Stimulated activated CD4-positive, alpha-beta T cell treated with anti-CD3 and anti-CD28 coated beads, TNF-alpha, amount 100 ng/mL, for 48 hours (primary cell): ENCODE measurements around the gene TRIM44.

Experiments
- DNase-seq, 3 donors: peaks; one replicate each; pipeline ENCODE4 v3.0.0-alpha.2; 2020; ENCODE audit warnings: low read depth in 3 of 3

The TRIM44 gene

DNA sequence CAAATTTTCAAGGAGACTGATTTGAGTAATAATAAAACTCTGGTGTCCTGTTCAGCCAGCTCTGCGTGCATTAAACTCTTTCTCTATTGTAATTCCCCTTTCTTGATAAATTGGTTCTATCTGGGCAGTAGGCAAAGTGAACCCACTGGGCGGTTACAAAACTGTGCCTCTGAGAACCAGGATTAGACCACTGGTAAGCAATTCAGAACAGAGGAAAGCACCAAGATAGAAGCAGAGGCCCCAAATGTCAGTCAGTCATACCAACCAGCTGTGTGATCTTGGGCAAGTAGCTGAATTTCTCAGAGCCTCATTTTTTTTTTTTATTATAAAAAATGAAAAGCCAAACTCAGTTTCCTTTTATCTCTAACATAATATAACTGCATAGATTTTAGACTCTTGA, 54.9 kb downstream of the TRIM44 start:
- DNase-seq = no peak

DNA sequence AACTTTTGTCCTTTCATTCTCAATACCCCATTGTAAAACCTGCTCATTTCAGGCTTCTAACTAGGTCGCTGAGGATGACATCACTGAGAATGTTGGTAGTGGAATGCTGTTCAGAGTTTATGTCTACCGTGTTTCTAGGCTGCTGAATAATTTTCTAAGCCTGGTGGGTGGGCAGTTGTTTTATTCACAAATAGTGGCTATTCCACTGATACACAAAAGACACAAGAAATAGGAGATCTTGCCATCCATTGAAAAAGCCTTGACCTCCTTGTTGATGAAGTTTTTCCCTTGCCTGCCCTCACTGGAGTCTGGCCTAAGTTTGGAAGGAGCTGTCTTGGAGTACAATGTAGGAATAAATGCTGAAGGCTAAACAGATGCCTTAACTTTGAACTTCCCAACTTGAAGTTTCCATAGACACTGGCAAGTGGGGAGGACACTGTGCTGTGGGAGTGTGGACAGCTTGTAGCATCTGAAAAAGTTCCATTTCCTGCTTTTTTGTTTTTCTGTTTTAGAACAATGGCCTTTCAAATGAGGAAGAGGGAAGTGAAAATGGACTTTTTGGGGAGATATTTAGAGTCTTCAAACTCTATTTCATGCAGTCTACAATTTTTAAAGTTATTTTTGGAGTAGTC, 59.2 kb downstream of the TRIM44 start:
- DNase-seq = no peak

DNA sequence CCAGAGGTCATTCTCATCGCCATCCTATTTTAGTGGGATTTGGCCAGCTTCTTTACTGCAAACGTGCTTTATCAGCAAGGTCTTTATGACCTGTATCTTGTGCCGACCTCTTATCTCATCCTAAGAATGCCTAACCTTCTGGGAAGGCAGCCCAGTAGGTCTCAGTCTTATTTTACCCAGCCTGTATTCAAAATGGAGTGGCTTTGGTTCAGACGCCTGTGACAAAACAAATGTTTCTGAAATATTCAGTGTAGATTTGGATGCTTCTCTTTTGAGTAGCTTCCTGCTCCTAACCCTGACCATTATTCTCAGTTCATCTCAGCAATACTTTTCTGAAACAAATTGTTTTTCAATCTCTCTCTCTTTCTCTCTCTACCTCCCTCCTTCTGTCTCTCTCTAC, 60.1 kb downstream of the TRIM44 start:
- no peak for DNase-seq

DNA sequence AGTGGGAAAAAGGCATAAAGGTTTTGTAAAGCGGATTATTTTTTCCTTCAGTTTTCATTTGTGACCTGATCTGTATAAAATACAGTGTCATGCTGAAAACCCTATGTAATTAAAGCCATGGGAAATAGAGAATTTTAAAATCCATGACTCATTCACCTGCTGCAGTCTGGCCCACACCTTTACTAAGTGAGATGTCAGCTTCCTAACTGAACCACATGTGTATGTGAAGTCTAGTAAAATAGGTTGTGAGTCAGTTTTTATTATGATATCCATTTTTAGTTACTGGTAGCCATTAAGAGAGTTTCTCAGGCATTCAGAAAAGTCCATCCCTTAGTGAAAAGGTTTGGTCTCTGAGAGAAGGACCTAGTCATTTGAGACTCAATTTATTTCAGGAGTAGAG, 60.9 kb downstream of the TRIM44 start:
- DNase-seq = no peak

GRCh38 chr11:35723913-35724312, 61.3 kb downstream of the TRIM44 start:
- no peak for DNase-seq

GRCh38 chr11:35725885-35726284, 63.3 kb downstream of the TRIM44 start:
- no peak for DNase-seq

GRCh38 chr11:35727140-35727539, 64.6 kb downstream of the TRIM44 start:
- DNase-seq = no peak

- DNase-seq = no peak
Measured at GRCh38 chr11:35730254-35730653, 67.7 kb downstream of the TRIM44 start.

GRCh38 chr11:35734669-35735410, 72.3 kb downstream of the TRIM44 start:
- DNase-seq = no peak

- no peak for DNase-seq
Measured at GRCh38 chr11:35735411-35735810, 72.8 kb downstream of the TRIM44 start.

DNA sequence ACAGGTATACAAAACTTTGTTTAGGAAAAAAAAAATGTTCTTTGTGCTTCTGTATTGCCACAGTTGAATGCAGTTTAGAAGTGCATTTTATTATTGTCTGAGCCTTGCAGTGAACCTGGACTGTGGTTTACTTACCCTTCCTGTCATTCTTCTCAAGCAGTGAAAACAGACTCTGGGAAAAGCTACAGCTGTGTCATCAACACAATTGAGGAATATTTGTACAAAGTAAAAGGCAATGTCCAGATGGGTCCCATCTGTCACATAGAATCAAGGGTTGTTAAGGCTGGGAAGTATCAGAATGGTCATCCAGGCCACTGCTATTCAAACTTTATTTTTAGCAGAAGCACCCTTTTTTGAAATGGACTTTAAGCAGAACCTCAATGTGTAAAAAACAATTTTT, 73.3 kb downstream of the TRIM44 start:
- DNase-seq = no peak

GRCh38 chr11:35736952-35737351, 74.4 kb downstream of the TRIM44 start:
- no peak for DNase-seq

- DNase-seq = no peak
Measured at GRCh38 chr11:35740061-35740799, 77.7 kb downstream of the TRIM44 start.

- no peak for DNase-seq
Measured at GRCh38 chr11:35742707-35743454, 80.3 kb downstream of the TRIM44 start.

DNA sequence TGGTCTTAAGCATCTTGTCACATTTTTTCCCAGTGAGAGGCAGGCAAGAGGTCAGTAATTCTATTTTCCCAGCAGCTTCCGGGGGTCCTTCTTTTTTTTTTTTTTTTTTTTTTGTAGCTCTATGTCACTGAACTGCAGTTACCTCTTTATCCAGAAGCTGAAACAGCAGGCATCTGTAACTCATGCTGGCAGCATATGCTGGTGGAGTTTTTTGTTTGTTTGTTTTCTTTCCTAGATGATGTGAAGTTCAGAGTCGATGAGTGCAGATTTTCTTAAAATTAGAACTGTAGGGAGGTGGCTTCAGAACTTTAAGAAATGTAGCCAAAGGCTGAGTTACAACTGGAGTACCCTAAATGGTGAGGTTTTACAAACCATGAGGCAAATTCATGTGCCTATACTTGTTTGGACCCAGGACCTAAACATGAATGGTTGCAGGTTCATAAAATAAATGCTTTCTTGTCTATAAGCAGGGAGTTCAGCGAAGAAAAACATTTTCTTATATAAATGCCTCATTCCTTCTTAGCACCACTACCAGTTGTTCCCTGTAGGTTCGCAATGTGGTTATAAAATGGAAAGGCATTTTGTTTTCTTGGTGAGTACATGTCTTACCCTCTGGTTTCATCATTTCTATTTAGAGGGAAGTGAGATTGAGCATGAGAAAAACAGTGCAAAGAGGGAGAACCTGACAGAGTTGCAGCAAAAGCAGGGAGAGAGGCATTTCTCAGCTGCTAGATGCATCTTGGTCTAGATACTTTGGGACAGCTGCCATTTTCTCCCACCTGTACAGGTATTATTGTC, 84.0 kb downstream of the TRIM44 start:
- no peak for DNase-seq

GRCh38 chr11:35747668-35748067, 85.1 kb downstream of the TRIM44 start:
- no peak for DNase-seq

DNA sequence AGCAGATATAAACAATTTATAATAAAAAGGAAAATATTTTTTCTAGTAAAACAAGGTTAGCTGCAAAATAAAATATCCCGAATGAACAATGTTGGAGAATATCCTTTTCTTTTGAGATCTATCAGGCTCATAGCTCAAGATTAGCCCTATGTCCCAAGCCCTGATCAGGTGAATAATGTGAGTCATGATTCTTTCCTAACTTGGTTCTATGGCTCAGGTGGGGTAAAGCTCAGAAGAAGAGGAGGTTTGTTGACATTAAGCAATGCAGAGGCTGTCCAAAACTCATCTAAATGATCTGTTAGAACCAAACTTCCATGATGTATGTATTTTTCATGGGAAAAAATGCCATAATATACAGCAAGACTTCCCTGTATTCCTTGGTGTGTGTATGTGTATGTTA, 86.1 kb downstream of the TRIM44 start:
- no peak for DNase-seq

- DNase-seq = no peak
Measured at GRCh38 chr11:35750315-35750714, 87.7 kb downstream of the TRIM44 start.

DNA sequence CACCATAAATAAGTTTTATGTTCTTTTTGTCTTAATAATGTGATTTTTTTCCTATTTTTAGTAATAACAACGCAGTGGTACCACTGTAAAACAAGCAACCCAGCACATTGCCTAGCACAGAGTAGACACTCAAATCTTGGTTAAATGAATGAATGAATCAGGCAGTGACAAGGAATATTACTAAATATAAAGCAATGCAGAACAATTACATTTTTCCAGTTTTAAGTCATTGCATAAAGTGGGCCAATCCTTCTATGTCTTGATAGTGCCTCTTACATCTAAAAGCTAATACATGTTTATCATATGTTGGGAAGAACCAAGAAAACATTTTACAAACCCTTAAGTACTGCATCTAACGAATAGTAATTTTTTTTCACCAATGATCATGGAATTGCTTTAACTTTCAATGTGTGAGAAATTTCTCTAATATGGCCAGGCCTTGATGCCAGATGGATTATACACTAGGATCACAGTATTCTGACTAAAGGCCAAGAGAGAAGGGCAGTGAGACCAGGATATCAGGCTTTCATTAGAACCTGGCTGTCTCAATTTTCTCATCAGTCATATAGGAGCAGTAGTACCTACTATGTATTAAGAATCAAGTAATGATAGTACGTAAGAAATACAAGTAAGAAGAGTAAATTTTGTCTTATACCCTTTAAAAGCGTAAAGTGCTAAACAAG, 88.5 kb downstream of the TRIM44 start:
- no peak for DNase-seq

DNA sequence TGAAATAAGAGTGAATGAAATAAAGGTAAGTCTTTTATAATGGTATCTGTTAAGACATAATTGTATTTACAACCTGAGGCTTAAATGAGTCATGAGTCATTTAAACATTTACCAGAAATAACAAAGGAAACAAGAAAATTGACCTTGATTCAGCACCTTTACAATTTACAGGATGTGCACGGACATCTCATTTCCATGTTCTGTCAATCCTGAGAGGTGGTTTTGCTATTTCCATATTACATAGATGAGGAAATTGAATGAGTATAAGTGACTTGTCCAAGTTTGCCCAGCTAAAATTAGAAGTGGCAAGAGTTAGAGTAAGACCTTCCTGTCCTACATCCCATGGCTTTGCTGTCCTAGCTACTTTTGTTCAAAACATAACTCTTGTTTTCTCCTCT, 89.1 kb downstream of the TRIM44 start:
- no peak for DNase-seq

GRCh38 chr11:35752115-35752514, 89.5 kb downstream of the TRIM44 start:
- no peak for DNase-seq
